Duodenal mucosa (tissue), 2 donors: Measurements from ENCODE around the gene DIABLO.
"Not testable (repeated sequence)": the region's sequence is repeated elsewhere in the genome, so short reads cannot be mapped to it uniquely, and the experiment has no call there.

ENCODE experiments used
- H3K27ac ChIP-seq: one replicate; pipeline ENCODE4 v1.7.0; 2013; ENCODE audit warnings: low read depth, low read length
- H3K27me3 ChIP-seq, 2 donors: one replicate each; pipeline ENCODE4 v1.7.0; 2013; ENCODE audit warnings: low read length in 2 of 2, control low read depth in 1 of 2; ENCODE audit not compliant: insufficient read depth in 2 of 2, control insufficient read depth in 1 of 2
- H3K36me3 ChIP-seq, 2 donors: one replicate each; pipeline ENCODE4 v1.7.0; 2013; ENCODE audit warnings: low read length in 2 of 2, control low read depth in 1 of 2; ENCODE audit not compliant: insufficient read depth in 2 of 2, control insufficient read depth in 1 of 2
- H3K4me1 ChIP-seq, 2 donors: one replicate each; pipeline ENCODE4 v1.7.0; 2013; ENCODE audit warnings: low read length in 2 of 2, control low read depth in 1 of 2; ENCODE audit not compliant: insufficient read depth in 2 of 2, control insufficient read depth in 1 of 2
- H3K4me3 ChIP-seq, 2 donors: one replicate each; pipeline ENCODE4 v1.7.0; 2013; ENCODE audit warnings: low read length in 2 of 2, low read depth in 1 of 2
- H3K9ac ChIP-seq, 2 donors: one replicate each; pipeline ENCODE4 v1.7.0; 2013; ENCODE audit warnings: low read length in 2 of 2, low read depth in 1 of 2
- H3K9me3 ChIP-seq, 2 donors: one replicate each; pipeline ENCODE4 v1.7.0; 2013; ENCODE audit warnings: low read length in 2 of 2, control low read depth in 1 of 2; ENCODE audit not compliant: control insufficient read depth in 1 of 2

The DIABLO gene

GRCh38 chr12:122203301-122204166, 22.3 kb downstream of the DIABLO start, which contains the start of gene B3GNT4:
Gene B3GNT4, plus strand, starts transcription at chr12:122203709. Its CDS starts 910 bp downstream, at chr12:122204619.
- no peak within 1 kb of the TSS for H3K27ac ChIP-seq
- H3K9ac ChIP-seq = no peak within 1 kb of the TSS
- H3K4me1 ChIP-seq = peaks cover 3 to 13% of the 10 kb centered on the region in 2 donors
- H3K4me3 ChIP-seq = peak within 1 kb of the TSS; percentile 71 to 73
- no peaks in the 10 kb centered on the region for H3K9me3 ChIP-seq
- H3K36me3 ChIP-seq = peaks cover 10 to 17% of the 10 kb centered on the region in 2 donors
- peaks cover 24 to 31% of the 10 kb centered on the region in 2 donors for H3K27me3 ChIP-seq

- not testable (repeated sequence) for H3K9me3 ChIP-seq, H3K9ac ChIP-seq, H3K27ac ChIP-seq
- Histone ChIP-seq H3K4me1 (peaks cover 3 to 13% of the 10 kb centered on the region in 2 donors), H3K36me3 (peaks cover 3 to 10% of the 10 kb centered on the region in 2 donors), H3K27me3 (peaks cover 24 to 31% of the 10 kb centered on the region in 2 donors), H3K4me3 (peak overlapping the region; percentile 71 to 73)
Observed at GRCh38 chr12:122202811-122203210, 23.0 kb downstream of the DIABLO start.

- Histone ChIP-seq H3K4me1 (peaks cover 3 to 13% of the 10 kb centered on the region in 2 donors), H3K27ac (no peak overlapping the region), H3K27me3 (peaks cover 24 to 31% of the 10 kb centered on the region in 2 donors), H3K36me3 (peaks cover 3 to 4% of the 10 kb centered on the region in 2 donors), H3K9me3 (no peaks in the 10 kb centered on the region), H3K4me3 (no peak overlapping the region), H3K9ac (no peak overlapping the region)
Observed at GRCh38 chr12:122202017-122202416, 23.8 kb downstream of the DIABLO start.

- Histone ChIP-seq H3K36me3 (no peaks in the 10 kb centered on the region), H3K4me3 (no peak overlapping the region), H3K4me1 (peaks cover 3 to 13% of the 10 kb centered on the region in 2 donors), H3K27me3 (peaks cover 24 to 31% of the 10 kb centered on the region in 2 donors), H3K27ac (no peak overlapping the region), H3K9me3 (no peaks in the 10 kb centered on the region), H3K9ac (no peak overlapping the region)
Observed at GRCh38 chr12:122201381-122201780, 24.5 kb downstream of the DIABLO start.

DNA sequence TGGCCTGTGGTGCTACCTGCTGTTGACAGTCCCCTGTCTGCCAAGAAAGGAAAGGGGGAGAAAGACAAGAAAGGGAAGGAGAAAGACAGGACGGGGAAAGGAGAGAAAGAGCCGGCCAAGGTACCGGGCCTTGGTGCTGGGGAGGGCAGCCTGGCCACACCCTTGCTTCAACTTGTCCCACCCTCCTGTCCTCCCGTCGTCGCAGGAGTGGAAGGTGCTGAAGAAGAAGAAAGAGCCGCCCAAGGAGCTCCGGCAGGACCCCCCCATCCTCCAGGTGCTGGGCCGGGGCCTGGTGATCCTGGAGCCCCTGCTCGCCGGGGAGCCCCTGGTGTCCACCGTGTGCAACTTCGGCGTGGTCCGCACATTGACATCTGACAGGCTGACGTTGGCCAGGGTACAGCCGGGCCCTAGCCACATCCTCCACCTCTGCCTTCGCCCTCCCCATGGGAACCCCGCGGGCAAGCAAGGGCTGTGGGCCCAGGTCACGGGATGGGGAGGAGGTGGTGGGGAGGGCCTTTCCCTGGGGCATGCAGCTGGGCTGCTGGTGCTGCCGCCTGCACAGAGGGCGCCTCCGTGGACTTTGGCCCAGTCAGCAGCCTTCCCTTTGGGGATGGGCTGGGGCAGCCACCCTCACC, 25.2 kb downstream of the DIABLO start:
- Histone ChIP-seq H3K9me3 (no peaks in the 10 kb centered on the region), H3K9ac (no peak overlapping the region), H3K4me1 (peaks cover 3 to 13% of the 10 kb centered on the region in 2 donors), H3K27me3 (peaks cover 22 to 31% of the 10 kb centered on the region in 2 donors), H3K4me3 (peak overlapping the region in 1 of 2 donors; percentile 16), H3K36me3 (no peaks in the 10 kb centered on the region), H3K27ac (no peak overlapping the region)

DNA sequence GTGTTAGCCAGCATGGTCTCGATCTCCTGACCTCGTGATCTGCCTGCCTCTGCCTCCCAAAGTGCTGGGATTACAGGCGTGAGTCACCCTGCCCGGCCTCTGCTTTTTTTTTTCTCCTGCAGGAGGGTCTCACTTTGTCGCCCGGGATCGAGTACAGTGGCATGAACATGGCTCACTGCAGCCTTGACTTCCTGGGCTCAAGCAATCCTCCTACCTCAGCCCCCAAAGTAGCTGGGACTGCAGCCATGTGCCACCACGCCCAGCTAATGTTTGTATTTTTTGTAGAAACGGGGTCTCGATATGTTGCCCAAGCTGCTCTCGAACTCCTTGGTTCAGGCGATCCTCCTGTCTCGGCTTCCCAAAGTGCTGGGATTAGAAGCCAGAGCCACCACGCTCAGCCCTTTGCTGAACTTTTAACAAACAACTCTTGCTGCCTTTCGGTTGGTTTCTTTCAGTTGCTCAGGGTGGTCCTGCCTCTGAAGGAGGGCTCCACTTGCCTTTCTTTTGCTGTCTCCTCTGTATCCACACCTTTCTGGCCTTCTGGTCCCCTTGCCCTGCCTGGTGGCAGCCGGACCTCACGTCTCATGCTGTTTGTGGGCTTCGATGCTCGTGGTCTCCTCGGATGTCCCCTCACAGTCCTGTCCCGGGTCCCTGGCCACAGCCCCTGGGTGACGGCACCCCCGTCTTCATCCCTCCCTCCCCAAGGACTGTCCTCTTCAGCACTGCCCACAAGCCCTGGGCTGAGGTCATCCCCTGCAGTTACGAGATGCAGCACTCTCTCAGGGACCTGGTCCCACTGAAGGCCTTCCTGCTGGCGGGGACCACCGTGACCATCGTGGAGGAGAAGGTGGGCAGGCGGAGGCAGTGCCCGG, 26.1 kb downstream of the DIABLO start:
- H3K9me3 ChIP-seq = no peaks in the 10 kb centered on the region
- no peak overlapping the region for H3K4me3 ChIP-seq
- no peaks in the 10 kb centered on the region for H3K36me3 ChIP-seq
- H3K4me1 ChIP-seq = peaks cover 3 to 13% of the 10 kb centered on the region in 2 donors
- no peak overlapping the region for H3K9ac ChIP-seq
- H3K27ac ChIP-seq = no peak overlapping the region
- peaks cover 12 to 21% of the 10 kb centered on the region in 2 donors for H3K27me3 ChIP-seq

GRCh38 chr12:122197612-122197966, 28.3 kb downstream of the DIABLO start:
- Histone ChIP-seq H3K27me3 (peaks cover 3 to 15% of the 10 kb centered on the region in 2 donors), H3K36me3 (no peaks in the 10 kb centered on the region), H3K4me1 (peaks cover 3 to 6% of the 10 kb centered on the region in 2 donors), H3K4me3 (no peak overlapping the region), H3K9me3 (no peaks in the 10 kb centered on the region), H3K9ac (no peak overlapping the region), H3K27ac (no peak overlapping the region)

GRCh38 chr12:122195405-122195804, 30.4 kb downstream of the DIABLO start:
- Histone ChIP-seq H3K9ac (no peak overlapping the region), H3K9me3 (no peaks in the 10 kb centered on the region), H3K27me3 (peaks cover 0 to 7% of the 10 kb centered on the region in 2 donors), H3K27ac (no peak overlapping the region), H3K4me1 (peaks cover 0 to 1% of the 10 kb centered on the region in 2 donors), H3K36me3 (no peaks in the 10 kb centered on the region), H3K4me3 (no peak overlapping the region)

DNA sequence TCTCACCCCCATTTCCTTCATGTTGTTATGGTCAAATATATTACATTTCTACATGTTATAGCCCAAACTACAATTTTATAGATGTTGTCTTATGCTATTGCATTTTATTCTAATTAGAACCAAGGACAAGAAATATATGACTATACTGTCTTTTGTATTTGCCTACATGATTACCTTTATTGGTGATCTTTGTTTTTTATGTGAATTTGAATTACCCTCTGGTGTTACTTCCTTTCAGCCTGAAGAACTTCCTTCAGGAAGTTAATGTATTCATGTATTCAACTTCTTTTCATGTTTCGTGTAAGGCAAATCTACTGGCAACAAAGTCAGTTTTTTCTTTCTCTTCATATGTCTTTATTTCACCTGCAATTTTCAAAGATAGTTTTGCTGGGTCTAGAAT, 31.0 kb downstream of the DIABLO start:
- Histone ChIP-seq H3K27me3 (peaks cover 0 to 1% of the 10 kb centered on the region in 2 donors), H3K36me3 (no peaks in the 10 kb centered on the region), H3K27ac (no peak overlapping the region), H3K4me3 (no peak overlapping the region), H3K9me3 (no peaks in the 10 kb centered on the region), H3K9ac (no peak overlapping the region), H3K4me1 (no peaks in the 10 kb centered on the region)
